Endothelial cell of umbilical vein (primary cell): ENCODE data around the gene VPS36. TPM values are rescaled to one million over a fixed set of nuclear protein-coding genes. Genes with fewer than 3 reads are reported as not detected.
"Not testable (repeated sequence)": the region's sequence is repeated elsewhere in the genome, so short reads cannot be mapped to it uniquely, and the experiment has no call there.

Source experiments
- BruUV-seq: library from RNA; stranded (reverse); fragments of 400-500 nt; replicated peaks from 2 replicates; lab custom pipeline; 2021; lab: Mats Ljungman, UMichigan
- CTCF ChIA-PET: fragments of 300-600, 350-600 bp; sonication (Branson Sonifier 250); formaldehyde crosslinking; loops from one replicate; lab custom pipeline; 2021; ENCODE audit warnings: antibody characterized with exemption, inconsistent platforms; lab: Charles Lee
- POLR2A ChIA-PET: fragments of 300-600, 350-600 bp; sonication (Branson Sonifier 250); formaldehyde crosslinking; loops from one replicate; lab custom pipeline; 2021; ENCODE audit warnings: antibody characterized with exemption, inconsistent platforms; lab: Charles Lee
- DNase-seq: peaks from one replicate; pipeline ENCODE4 v3.0.0-alpha.2; 2011; ENCODE audit warnings: low read depth, low spot score
- FAIRE-seq: peaks from 2 replicates; lab custom pipeline; 2011; peaks lifted over from hg19 to GRCh38; lab: Jason Lieb, UNC
- H2AFZ ChIP-seq: 2 replicates; pipeline ENCODE4 v1.6.0; 2012; ENCODE audit warnings: low read depth, low read length, control low read depth, inconsistent platforms
- H3K27ac ChIP-seq: 2 replicates; pipeline ENCODE4 v1.5.1; 2011; ENCODE audit warnings: low read depth, mild to moderate bottlenecking, control low read depth, low read length, moderate library complexity; ENCODE audit not compliant: insufficient read depth
- H3K27me3 ChIP-seq, 2 experiments: 2 replicates each; pipeline versions ENCODE4 v1.6.0 to v1.6.1; 2011; ENCODE audit warnings: low read length in 2 of 2, mixed read lengths in 1 of 2; ENCODE audit not compliant: control insufficient read depth in 2 of 2, insufficient read depth in 2 of 2
- H3K36me3 ChIP-seq, 2 experiments: 2 replicates in 1 of 2; 3 replicates in 1 of 2; pipeline ENCODE4 v1.5.1; 2011; ENCODE audit warnings: low read length in 2 of 2, mild to moderate bottlenecking in 1 of 2, moderate library complexity in 1 of 2; ENCODE audit not compliant: control insufficient read depth in 2 of 2, insufficient read depth in 2 of 2; ENCODE audit errors: extremely low read depth in 1 of 2
- H3K4me1 ChIP-seq: 3 replicates; pipeline ENCODE4 v1.5.1; 2011; ENCODE audit warnings: mild to moderate bottlenecking, low read length; ENCODE audit not compliant: control insufficient read depth, insufficient read depth; ENCODE audit errors: extremely low read depth
- H3K4me2 ChIP-seq: 2 replicates; pipeline ENCODE4 v1.6.1; 2011; ENCODE audit warnings: low read length, control low read depth, mixed read lengths; ENCODE audit not compliant: insufficient read depth
- H3K4me3 ChIP-seq, 3 experiments: fragments of 200-600 bp in 1 of 3; sonication (generic), shearing (Covaris generic) in 1 of 3; replicated peaks in 1 of 3; 2 replicates each; pipeline ENCODE4 v1.5.1; 2011 to 2016; ENCODE audit warnings: control low read depth in 3 of 3, low read length in 3 of 3, mild to moderate bottlenecking in 2 of 3, inconsistent platforms in 1 of 3, low read depth in 1 of 3, moderate library complexity in 1 of 3; ENCODE audit not compliant: insufficient read depth in 1 of 3
- H3K79me2 ChIP-seq: 2 replicates; pipeline ENCODE4 v1.6.0; 2012; ENCODE audit warnings: low read length, inconsistent platforms; ENCODE audit not compliant: control insufficient read depth, insufficient read depth
- H3K9ac ChIP-seq: replicated peaks from 2 replicates; pipeline ENCODE3; 2011; ENCODE audit warnings: low read length, control low read depth; ENCODE audit not compliant: insufficient read depth; ENCODE audit errors: extremely low read depth
- H3K9me1 ChIP-seq: replicated peaks from 3 replicates; pipeline ENCODE4 v1.6.0; 2011; ENCODE audit warnings: mild to moderate bottlenecking, low read length; ENCODE audit not compliant: control insufficient read depth, insufficient read depth; ENCODE audit errors: extremely low read depth
- H3K9me3 ChIP-seq: replicated peaks from 2 replicates; pipeline ENCODE4 v1.5.1; 2012; ENCODE audit warnings: low read length, inconsistent platforms; ENCODE audit not compliant: control insufficient read depth, insufficient read depth
- H4K20me1 ChIP-seq: replicated peaks from 2 replicates; pipeline ENCODE3; 2011; ENCODE audit warnings: mild to moderate bottlenecking, low read length; ENCODE audit not compliant: control insufficient read depth, insufficient read depth; ENCODE audit errors: extremely low read depth
- FOS ChIP-seq: IDR thresholded peaks from 2 replicates; pipeline ENCODE4 v1.6.1; 2011; ENCODE audit warnings: mild to moderate bottlenecking, low read length, moderate library complexity, borderline replicate concordance; ENCODE audit not compliant: insufficient read depth
- GATA2 ChIP-seq: IDR thresholded peaks from 2 replicates; pipeline ENCODE4 v1.7.0; 2011; ENCODE audit warnings: low read depth, mild to moderate bottlenecking, moderate library complexity, mixed read lengths, low read length; ENCODE audit not compliant: insufficient read length, insufficient read depth
- JUN ChIP-seq: IDR thresholded peaks from 2 replicates; pipeline ENCODE4 v1.6.1; 2011; ENCODE audit warnings: borderline replicate concordance, low read depth; ENCODE audit not compliant: insufficient read length, insufficient read depth
- POLR2AphosphoS5 ChIP-seq: IDR thresholded peaks from 2 replicates; pipeline ENCODE4 v1.6.1; 2012; ENCODE audit warnings: low read depth, mild to moderate bottlenecking, control low read depth, low read length, moderate library complexity; ENCODE audit not compliant: insufficient read depth
- dilution Hi-C: fragments of 300-500 bp; cut with MboI; formaldehyde crosslinking; loops from one replicate; pipeline ENCODE4 v1.15.0; 2019; ENCODE audit warnings: low sequenced_read_pairs; ENCODE audit not compliant: extremely low pct_ligation_motif_present
- intact Hi-C: fragments of 100-400 bp; cut with micrococcal nuclease; formaldehyde crosslinking; loops from one replicate; pipeline ENCODE4 v1.10.0; 2022
- polyA plus RNA-seq, 4 experiments: library from polyadenylated mRNA; depleted of rRNA in 3 of 4; stranded (reverse) in 3 of 4; unstranded in 1 of 4; fragments of >200 nt; gene quantifications; 2 replicates each; pipeline versions ENCODE4 v1.2.1 to v1.2.3, GENCODE V29; 2011 to 2012; ENCODE audit warnings: missing spikeins in 1 of 4
- total RNA-seq: library from RNA; stranded (reverse); gene quantifications from 2 replicates; pipeline ENCODE4 v1.2.3, GENCODE V29; 2021

Gene VPS36
- total and polyA plus RNA-seq, 2 donors (not counting 3 experiments of a cell fraction or from before 2014, with no cell fraction given), result 14.3 to 32.3 TPM

DNA sequence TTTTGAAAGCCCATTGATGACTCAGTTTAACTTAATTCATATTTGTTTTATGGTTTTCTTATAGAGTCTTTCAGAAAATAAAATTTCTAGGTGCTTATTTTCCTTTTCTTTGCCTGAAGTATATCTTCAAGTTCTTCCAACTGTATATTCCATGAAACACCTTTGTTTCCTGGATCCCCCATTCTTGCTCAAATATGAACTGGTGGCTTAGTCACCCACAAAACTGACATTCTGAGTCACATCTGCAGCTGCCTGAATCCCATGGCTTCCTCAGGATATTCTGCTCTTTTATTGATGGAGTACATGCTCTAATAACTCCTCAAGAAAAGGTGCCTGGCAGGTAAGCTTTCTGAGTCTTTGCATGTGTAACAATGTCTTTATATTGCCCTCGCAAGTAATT lies 77.2 kb downstream of the VPS36 start:
- H3K27me3 ChIP-seq, H2AFZ ChIP-seq, H3K9me1 ChIP-seq, H3K9me3 ChIP-seq, H3K4me2 ChIP-seq, H3K4me3 ChIP-seq, H3K79me2 ChIP-seq, H3K9ac ChIP-seq, BruUV-seq, H3K27ac ChIP-seq, dilution Hi-C loops, H3K36me3 ChIP-seq, H4K20me1 ChIP-seq: not testable (repeated sequence)
- CTCF ChIA-PET, result interaction anchor here (1.3 to 5.0 kb wide), 2 partner anchors 20 to 77 kb away, joined by 3 to 43 read pairs; partner anchors contain the start of gene VPS36
- TF ChIP-seq FOS, result peak; percentile 61
- POLR2A ChIA-PET, result interaction anchor here (1.6 kb wide), 1 partner anchor 77 kb away, joined by 4 read pairs; the partner anchor contains the start of gene VPS36
- H3K4me1 ChIP-seq, result peaks cover 34% of the 10 kb centered on the region
- FAIRE-seq (peak; percentile 65), DNase-seq (peak; percentile 13)
- intact Hi-C loops, result loop anchor here (2.0 kb wide), 1 partner anchor 56 kb away; no protein-coding TSS in a partner anchor

- no peak overlapping the region for H3K27ac ChIP-seq
- no peaks in the 10 kb centered on the region for H4K20me1 ChIP-seq
- peak; percentile 76 for DNase-seq
- intact Hi-C loops, result loop anchor here (2.0 kb wide), 2 partner anchors 15 to 57 kb away; no protein-coding TSS in a partner anchor
- ChIA-PET CTCF (interaction anchor here (1.0 to 5.0 kb wide), 3 partner anchors 21 to 78 kb away, joined by 3 to 43 read pairs (median 3); partner anchors contain the start of gene VPS36), POLR2A (no interaction called here)
- FAIRE-seq, result no peak
- H3K4me2 ChIP-seq, result no peak overlapping the region
- no peaks in the 10 kb centered on the region for H3K27me3 ChIP-seq
- BruUV-seq, result no TSS peak
- H3K79me2 ChIP-seq, result no peaks in the 10 kb centered on the region
- no peak overlapping the region for H3K4me3 ChIP-seq
- H3K4me1 ChIP-seq, result peaks cover 34% of the 10 kb centered on the region
- dilution Hi-C loops, result no loop called here
- no peaks in the 10 kb centered on the region for H3K9me3 ChIP-seq
- TF ChIP-seq JUN (peak; percentile 74), FOS (peak; percentile 57), GATA2 (peak; percentile 57), POLR2AphosphoS5 (no peak)
- H2AFZ ChIP-seq, result no peak overlapping the region
- H3K9me1 ChIP-seq, result no peaks in the 10 kb centered on the region
- H3K36me3 ChIP-seq, result no peaks in the 10 kb centered on the region
- no peak overlapping the region for H3K9ac ChIP-seq
These were observed 78.6 kb downstream of the VPS36 start for GRCh38 chr13:52371736-52372247.
